ENCODE data around the gene TMEM132E. TPM values are rescaled to one million over a fixed set of nuclear protein-coding genes. Genes with fewer than 3 reads are reported as not detected.

Gene TMEM132E
- total RNA-seq, 1 experiment from 2014 or later: 0.42 TPM

DNA sequence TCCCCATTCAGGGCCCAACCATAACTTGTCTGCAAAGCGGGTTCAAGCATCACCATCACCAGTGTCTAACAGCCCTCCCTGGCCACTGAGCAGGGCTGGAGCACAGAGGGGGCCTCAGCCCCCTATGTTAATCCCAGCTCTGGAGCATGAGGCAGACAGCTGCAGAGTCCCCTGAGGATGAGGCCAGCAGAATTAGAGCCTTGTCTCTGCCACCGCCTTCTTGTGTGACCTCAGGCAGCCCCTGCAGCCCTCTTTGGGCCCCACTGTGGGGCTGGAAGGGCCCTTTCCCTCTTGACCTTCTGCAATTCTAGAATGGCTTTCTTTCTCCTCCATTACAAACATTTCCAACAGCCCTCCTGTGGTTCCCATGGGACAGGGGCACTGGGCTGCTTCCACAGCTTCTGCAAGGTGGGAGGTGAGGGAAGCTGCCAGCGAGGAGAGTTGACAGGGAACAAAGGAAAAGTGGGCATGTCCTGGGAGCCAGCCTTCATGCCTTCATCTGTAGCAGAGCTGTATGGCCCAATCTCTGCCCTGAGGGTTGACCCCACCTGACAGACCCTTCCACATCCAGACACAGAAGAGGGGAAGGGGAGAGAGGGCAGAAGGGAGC lies 65.7 kb downstream of the TMEM132E start:
- no peaks in the 10 kb centered on the region; a peak in 1 of 7 replicates for H3K36me3 Mint-ChIP-seq (ENCODE audit: insufficient read depth in 1 of 3, low read depth in 3 of 3)
- no peak overlapping the region for H2BK12ac ChIP-seq (ENCODE audit: insufficient read length, low read depth, low read length)
- H4K20me1 ChIP-seq (ENCODE audit: control insufficient read depth, insufficient read depth, insufficient read length): no peaks in the 10 kb centered on the region
- H3K79me2 ChIP-seq (ENCODE audit: insufficient read depth, low read length): no peaks in the 10 kb centered on the region
- no peaks in the 10 kb centered on the region; the same call in 1 of the 2 replicates for H3K27me3 ChIP-seq (ENCODE audit: insufficient read depth, low read length)
- no peak overlapping the region for H2BK15ac ChIP-seq (ENCODE audit: low read depth, low read length)
- no peak overlapping the region for H3T11ph ChIP-seq (ENCODE audit: low read length)
- no peak overlapping the region for H2AK5ac ChIP-seq (ENCODE audit: insufficient read length, low read length)
- H3K9me3 ChIP-seq (ENCODE audit: control insufficient read depth, low read depth, low read length): no peaks in the 10 kb centered on the region
- no CpG with 5 or more reads among the region's 3 CpGs for WGBS (ENCODE audit: extremely low coverage, insufficient read length, low lambda C conversion rate)
- peak overlapping the region; percentile 8; the same call in 1 of the 2 replicates for H3K14ac ChIP-seq (ENCODE audit: insufficient read depth, low read length)
- no peaks in the 10 kb centered on the region for H3K4me1 ChIP-seq (ENCODE audit: insufficient read depth, low read length)
- H3K27ac Mint-ChIP-seq: no peak overlapping the region
- peaks cover 53% of the 10 kb centered on the region for H3K27me3 Mint-ChIP-seq (ENCODE audit: low read depth)
- peaks cover 3 to 6% of the 10 kb centered on the region in 2 experiments; a peak in 3 of 5 replicates for H3K9me3 Mint-ChIP-seq
- H3K4me1 Mint-ChIP-seq: peaks cover 2 to 5% of the 10 kb centered on the region in 2 experiments
- no peak overlapping the region for H3K23ac ChIP-seq (ENCODE audit: insufficient read length, low read depth, low read length)
- H3K27ac ChIP-seq (ENCODE audit: insufficient read length, low read depth, low read length): no peak overlapping the region
- H2BK120ac ChIP-seq (ENCODE audit: low read depth, low read length, poor library complexity, severe bottlenecking): no peak overlapping the region
- H3K56ac ChIP-seq (ENCODE audit: insufficient read length, low read depth, low read length): no peak overlapping the region
- no peak overlapping the region for H2BK20ac ChIP-seq (ENCODE audit: low read depth, low read length, poor library complexity, severe bottlenecking)
- H3K4me2 ChIP-seq (ENCODE audit: insufficient read depth, insufficient read length, low read length): no peak overlapping the region
- no peak overlapping the region for H4K91ac ChIP-seq (ENCODE audit: insufficient read length, low read depth, low read length)
- H4K5ac ChIP-seq (ENCODE audit: insufficient read length, low read depth, low read length): no peak overlapping the region
- no peak overlapping the region for H2AFZ ChIP-seq (ENCODE audit: low read length)
- no peak overlapping the region for H3K4me3 Mint-ChIP-seq
- H3K18ac ChIP-seq (ENCODE audit: insufficient read length, low read depth, low read length): no peak overlapping the region
- no peaks in the 10 kb centered on the region for H3K79me1 ChIP-seq (ENCODE audit: insufficient read depth, low read depth, low read length, poor library complexity, severe bottlenecking)
- TF ChIP-seq, protein P1, sequence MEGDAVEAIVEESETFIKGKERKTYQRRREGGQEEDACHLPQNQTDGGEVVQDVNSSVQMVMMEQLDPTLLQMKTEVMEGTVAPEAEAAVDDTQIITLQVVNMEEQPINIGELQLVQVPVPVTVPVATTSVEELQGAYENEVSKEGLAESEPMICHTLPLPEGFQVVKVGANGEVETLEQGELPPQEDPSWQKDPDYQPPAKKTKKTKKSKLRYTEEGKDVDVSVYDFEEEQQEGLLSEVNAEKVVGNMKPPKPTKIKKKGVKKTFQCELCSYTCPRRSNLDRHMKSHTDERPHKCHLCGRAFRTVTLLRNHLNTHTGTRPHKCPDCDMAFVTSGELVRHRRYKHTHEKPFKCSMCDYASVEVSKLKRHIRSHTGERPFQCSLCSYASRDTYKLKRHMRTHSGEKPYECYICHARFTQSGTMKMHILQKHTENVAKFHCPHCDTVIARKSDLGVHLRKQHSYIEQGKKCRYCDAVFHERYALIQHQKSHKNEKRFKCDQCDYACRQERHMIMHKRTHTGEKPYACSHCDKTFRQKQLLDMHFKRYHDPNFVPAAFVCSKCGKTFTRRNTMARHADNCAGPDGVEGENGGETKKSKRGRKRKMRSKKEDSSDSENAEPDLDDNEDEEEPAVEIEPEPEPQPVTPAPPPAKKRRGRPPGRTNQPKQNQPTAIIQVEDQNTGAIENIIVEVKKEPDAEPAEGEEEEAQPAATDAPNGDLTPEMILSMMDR (conservative IDR thresholded peaks at IDR 0.05): no peak
- H2BK5ac ChIP-seq (ENCODE audit: insufficient read length, low read length): no peak overlapping the region
- no peak for DNase-seq
- H4K8ac ChIP-seq (replicated peaks; ENCODE audit: insufficient read length, low read depth, low read length): no peak overlapping the region
- H3K4ac ChIP-seq (ENCODE audit: low read depth, low read length): no peak overlapping the region
- no peaks in the 10 kb centered on the region for H3K23me2 ChIP-seq (ENCODE audit: insufficient read length, low read depth, low read length, poor library complexity, severe bottlenecking)
- H3K9ac ChIP-seq (ENCODE audit: extremely low read depth, insufficient read length, low read length): no peak overlapping the region
